Raji (cell line): ENCODE measurements around the gene FGD4.

Source experiments
- POLR2A ChIP-seq: IDR thresholded peaks from 2 replicates; pipeline ENCODE4 v1.6.1; 2011; ENCODE audit warnings: low read depth, low read length, control low read depth; ENCODE audit not compliant: insufficient read depth

Gene FGD4

DNA sequence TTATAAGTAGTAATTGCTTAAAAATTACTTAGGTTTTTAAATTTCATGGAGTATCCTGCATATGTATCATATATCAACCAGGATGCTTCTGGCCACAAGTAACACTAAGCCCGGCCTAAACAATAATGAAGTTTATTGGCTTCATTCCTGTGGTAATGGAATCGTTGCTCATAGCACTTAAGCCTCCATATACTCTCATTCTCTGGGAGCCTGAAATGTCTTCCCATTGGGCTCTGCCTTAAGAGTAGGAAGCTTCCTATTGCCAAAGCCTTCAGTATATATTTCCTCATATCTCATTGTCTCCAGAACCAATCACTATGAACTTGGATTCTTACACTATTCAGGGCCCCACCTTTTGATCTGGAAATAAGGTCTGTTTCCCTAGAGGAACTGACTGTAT lies 195.9 kb downstream of the FGD4 start:
- TF ChIP-seq POLR2A, result no peak

DNA sequence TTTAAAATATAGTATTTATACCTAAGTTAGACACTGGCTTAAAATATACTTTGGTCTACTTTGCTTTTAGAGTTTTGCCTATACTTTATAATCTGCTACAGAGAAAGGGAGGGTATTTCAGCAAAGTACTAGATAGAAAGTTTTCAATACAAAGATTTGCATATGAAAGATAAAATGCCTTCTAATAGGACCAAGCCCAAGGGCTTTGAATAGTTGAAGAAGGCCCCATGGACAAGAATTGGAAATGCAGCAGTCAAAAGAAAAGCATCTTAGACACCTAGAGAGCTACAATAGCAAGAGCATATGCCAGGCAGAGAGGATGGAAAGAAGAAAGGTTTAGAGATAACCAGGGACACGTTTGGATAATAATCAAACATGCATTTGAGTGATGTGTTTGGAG lies 196.7 kb downstream of the FGD4 start:
- no peak for TF ChIP-seq POLR2A

DNA sequence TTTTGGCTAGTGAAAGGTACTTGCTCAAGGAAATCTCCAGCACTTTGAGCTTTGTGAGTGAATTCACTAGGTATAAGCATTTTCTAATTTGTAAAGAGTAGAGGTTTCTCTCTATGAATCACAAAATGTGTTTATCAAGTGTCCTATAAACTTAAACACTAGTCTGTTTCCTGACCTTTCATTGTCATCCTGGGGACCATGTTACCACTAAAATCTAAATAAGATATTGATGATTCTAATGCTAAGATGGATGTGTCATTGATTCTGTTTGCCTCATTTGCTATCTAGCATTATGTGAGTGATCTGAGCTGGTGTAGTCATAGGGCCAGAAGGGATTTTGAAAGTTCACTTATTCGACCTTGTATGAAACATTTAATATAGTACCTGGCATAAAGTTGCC lies 199.3 kb downstream of the FGD4 start:
- TF ChIP-seq POLR2A, result no peak

DNA sequence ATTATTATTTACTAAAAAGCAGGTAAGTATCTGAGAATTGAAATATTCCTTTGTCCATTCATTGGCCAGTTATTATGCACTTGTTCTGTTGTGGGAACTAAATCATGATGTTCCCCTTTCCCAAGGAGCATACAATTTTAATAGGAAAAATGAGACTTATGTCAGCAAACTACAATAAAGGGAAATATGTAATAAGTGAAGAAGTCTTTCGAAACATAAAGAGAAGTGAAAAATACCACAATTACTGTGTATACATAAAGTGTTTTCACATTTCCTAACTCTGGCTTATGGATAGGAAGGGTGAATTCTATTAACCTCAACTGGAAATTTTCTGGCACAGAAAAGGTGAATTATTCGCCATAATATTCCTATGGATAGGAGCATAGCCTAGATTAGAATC lies 201.3 kb downstream of the FGD4 start:
- no peak for TF ChIP-seq POLR2A

DNA sequence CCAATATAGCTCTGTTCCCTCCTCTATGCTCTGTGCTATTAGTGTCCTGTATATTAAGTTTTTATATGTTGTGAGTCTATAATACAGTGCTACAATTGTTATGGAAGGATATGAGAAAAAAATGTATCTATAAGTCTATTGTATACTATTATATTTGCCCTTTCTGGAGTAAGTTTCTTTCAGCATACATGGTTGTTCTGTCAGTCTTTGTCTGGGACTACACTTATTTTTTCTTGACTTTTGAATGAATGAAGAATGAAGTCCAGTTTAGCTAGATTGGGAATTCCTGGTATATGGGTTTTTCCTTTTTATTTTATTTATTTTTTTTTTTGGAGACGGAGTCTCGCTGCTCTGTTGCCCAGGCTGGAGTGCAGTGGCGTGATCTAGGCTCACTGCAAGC lies 203.7 kb downstream of the FGD4 start:
- no peak for TF ChIP-seq POLR2A

DNA sequence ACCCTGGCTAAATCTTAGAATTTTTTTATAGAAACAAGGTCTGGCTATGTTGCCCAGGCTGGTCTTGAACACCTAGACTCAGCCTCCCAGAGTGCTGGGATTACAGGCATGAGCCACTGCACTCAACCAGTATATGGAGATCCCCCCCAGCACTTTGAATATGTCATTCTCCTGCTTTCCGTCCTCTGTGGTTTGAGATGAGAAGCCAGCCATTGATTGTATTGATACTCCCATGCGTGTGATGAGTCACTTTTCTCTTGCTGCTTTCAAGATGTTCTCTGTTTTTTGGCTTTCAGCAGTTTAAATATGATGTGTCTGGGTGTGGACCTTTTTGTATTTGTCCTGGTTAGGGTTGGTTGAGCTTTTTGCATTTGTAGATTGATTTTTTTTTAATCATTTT lies 204.5 kb downstream of the FGD4 start:
- TF ChIP-seq POLR2A, result no peak

- TF ChIP-seq POLR2A, result no peak
These were observed 205.2 kb downstream of the FGD4 start for GRCh38 chr12:32604565-32604964.

- TF ChIP-seq POLR2A, result no peak
These were observed 206.2 kb downstream of the FGD4 start for GRCh38 chr12:32605326-32606095.

- TF ChIP-seq POLR2A, result no peak
These were observed 207.1 kb downstream of the FGD4 start for GRCh38 chr12:32606443-32606842.

GRCh38 chr12:32609966-32610365 lies 210.6 kb downstream of the FGD4 start:
- TF ChIP-seq POLR2A, result no peak

- TF ChIP-seq POLR2A, result no peak
These were observed 212.6 kb downstream of the FGD4 start for GRCh38 chr12:32611986-32612385.

DNA sequence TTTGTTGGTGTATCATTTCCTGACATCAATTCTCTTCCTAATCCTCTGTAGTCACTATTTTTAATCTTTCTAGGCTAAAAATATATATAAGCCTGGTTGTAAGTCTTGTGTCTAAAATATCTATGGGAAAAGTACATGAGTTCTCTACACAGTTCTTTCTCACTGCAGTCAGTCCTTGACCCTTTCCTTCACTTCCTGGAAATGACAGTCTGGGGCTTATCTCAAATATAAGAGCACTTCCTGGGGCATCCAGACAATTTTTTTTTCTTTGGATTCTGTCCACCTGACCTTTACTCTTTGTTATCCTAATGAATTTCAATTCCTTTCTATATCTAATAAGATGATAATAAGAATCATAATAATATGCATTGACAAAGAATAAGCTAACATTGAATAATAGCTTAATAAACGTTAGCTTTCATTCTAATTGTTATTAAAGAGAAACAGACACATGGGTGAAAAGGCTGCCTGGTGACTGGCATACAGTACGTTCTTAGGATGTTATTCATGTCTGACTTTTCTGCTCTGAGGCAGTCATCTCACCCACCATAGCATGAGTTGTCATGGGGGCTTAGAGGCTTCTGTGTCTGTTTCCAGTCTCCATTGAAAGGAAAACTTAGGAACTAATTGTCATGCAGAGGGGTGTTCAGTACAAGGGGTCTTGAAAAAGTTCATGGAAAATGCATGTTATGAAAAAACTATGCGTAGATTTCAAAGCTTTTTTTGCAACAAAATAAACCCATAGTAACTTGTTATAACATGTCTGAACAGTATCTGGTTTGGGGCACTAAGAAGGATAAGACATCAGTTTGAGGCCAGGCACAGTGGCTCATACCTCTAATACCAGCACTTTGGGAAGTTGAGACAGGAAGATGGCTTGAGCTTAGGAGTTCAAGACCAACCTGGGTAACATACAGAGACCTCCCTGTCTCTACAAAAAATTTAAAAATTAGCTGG lies 213.6 kb downstream of the FGD4 start:
- TF ChIP-seq POLR2A, result no peak

- TF ChIP-seq POLR2A, result no peak
These were observed 216.1 kb downstream of the FGD4 start for GRCh38 chr12:32615441-32615840.

DNA sequence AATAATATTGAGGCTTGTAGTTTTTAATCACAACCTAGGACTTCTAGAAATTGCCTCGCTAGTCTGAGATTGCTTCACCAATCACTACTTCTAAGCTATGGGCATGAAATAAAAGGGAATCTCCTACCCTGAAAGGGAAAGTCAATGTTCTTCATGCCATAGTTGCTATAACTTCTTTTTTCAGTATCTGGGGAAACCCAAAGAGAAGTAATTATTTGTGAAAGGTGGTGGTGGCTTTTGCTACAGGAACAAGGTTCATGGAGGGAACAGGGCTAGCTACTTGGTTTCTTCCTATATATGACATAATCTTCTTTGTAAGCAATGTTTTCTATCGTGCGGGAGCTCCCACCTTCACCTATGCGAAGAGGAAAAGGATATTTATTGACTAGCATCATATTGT lies 218.2 kb downstream of the FGD4 start:
- no peak for TF ChIP-seq POLR2A

DNA sequence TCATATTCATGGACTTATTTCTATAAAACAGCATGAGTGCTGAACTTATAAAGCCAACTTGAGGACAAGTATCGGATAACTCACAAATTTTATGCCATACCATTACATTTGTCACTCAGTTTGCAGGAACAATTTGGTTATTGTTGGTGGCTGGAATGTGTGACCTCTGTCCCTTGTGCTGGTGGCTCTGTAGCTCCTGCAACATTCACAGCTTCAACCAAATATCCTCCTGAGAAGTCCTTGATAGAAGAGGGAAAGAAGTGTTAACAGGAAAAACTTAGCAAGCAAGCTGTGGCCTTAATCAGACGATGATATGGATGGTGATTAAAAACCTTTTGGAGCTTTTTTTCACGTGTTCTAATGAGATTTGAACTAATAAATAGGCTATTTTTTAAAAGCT lies 218.8 kb downstream of the FGD4 start:
- no peak for TF ChIP-seq POLR2A

DNA sequence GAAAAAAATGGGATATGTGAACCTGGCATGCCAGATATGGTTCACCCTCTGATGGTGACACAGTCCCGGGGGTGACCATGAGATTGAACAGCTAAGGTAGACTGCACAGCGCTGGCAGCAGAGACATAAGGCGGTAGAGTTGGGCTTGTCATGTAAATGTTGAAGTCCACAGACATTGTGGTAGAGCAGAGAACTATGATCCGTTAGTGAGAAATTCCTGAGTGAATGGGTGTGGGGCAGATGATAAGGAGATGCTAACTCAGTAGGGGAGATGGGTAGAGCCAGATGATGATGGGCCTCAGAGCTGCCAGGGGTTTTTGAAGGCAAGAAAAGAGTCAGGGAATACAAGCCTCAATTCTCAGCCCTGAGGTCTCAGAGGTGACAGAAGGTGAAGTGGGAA lies 228.6 kb downstream of the FGD4 start:
- TF ChIP-seq POLR2A, result no peak
